T-helper 1 cell treated with Interleukin-12 subunit alpha and Interleukin-12 subunit beta and Interleukin-4 antibody, amounts not matched to agents 30 ng/mL and 1 ng/mL, for 36 hours (primary cell): Measurements from ENCODE around the gene HGFAC. TPM values are rescaled to one million over a fixed set of nuclear protein-coding genes. Genes with fewer than 3 reads are reported as not detected.

Source experiments
- intact Hi-C: fragments of 100-400 bp; cut with micrococcal nuclease; formaldehyde crosslinking; loops from one replicate; pipeline ENCODE4 v1.15.1; 2024
- total RNA-seq: library from RNA; stranded (reverse); gene quantifications from 2 replicates; pipeline ENCODE4 v1.2.3, GENCODE V29; 2022

The HGFAC gene
- total RNA-seq, 1 donor from 2014 or later, result not detected

DNA sequence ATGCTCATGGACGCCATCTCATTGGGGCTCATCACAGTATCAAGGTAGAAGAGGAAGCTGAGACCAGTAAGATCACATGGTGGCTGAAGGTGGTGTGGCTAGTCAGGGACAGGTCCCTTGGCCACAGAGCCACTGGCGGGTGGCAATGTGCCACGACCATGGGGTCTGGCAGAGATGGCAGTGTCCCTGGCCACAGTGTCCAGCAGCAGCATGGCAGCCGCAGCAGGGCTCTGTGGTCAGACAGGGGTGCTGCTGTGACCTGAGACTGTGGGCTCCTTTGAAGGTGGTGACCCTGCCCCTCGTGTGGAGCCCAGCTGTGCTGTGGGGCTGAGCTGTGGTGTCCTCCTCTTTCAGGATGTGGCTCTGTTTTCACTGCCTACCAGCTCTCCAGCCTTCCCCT lies 19.2 kb downstream of the HGFAC start:
- intact Hi-C loops, result no loop called here

DNA sequence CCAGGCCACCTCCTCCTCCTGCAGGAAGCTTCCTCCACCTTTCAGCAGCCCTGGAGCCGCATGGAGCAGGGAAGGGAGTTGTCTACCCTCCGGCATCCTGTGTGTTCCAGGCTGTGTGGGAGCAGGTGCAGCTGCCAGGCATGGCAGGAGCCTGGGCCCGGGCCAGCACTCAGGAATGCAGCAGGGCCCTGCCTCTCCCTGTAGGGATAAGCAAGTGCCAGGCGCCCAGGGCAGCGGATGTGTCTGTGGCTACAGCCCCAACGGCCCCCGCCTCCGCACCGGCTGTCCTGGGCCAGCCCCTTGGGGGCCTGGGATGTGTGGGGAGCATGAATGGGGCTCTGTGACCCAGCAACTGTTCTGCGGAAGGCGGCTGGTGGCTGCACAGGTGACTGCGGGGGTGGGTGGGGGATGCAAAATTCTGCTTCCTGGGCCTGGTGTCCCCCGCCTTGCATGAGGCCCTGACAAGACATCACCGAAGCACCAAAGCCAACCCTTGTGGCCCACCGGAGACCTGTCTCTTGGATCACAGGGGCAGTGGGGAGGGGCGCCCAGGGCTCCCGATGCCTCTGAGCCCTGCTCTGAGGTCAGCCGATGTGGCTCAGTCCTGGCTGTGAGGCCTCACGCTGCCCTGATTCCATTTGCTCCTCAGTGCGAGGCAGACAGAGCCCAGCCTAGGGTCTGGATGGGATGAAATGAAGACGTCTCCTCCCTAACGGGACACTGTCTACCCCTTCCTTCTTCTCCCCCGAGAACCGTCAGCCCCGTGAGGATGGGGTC lies 19.9 kb downstream of the HGFAC start:
- intact Hi-C loops, result no loop called here

DNA sequence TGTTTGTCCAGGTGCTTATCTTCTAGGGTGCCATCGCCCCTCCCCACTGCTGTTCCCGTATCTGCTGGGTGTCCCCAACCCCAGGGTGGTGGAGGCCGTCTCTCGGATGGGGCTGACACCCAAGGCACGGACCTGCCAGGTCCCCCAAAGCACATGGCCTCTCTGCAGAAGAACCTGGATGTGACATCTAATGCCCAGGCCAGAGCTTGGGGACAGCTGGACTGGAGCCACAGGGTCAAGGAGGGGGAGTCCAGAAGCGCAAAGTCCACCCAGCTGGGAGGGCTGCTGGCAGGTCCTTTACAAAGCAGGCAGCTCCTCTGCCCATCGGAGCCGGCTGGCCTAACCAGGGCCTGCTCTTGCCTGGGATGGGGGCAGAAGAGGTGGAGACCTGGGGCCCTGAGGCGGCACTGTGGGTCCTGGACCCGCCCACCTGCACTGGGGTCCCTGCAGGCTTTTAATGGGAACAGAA lies 20.6 kb downstream of the HGFAC start:
- intact Hi-C loops, result no loop called here

DNA sequence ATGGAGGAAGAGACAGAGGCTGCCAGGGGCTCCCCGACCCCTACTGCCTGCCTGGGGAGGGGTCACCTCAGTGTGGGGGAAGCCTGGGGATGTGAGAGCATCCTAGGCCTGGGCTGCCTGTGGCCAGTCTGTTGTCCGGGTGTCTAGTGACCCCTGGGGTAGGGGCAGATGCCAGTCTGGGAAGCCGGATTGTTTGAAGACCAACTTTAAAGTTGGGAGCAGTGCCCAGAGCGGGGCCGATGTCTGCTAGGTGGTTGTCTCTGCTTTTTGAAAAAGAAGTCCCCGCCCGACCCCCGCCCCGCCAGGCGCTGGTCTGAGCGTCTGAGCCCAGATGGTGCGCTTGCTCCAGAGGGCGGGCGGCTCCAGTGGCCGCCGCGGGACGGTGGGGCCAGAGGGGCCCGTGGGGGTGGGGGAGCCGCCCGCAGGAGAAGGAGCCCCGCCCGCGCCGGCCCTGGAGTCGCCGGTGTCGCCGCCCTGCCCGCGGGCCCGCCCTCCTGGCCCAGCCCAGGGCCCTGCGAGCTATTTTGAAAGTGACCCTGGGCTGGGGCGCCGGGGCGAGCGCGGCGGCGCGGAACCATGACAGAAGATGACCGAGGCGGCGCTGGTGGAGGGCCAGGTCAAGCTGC lies 21.1 kb downstream of the HGFAC start, which contains the start of gene DOK7:
DOK7 (plus strand) TSS at position 517 of the 626 bp plus-strand sequence; CDS start at position 587, 70 bp downstream.
- intact Hi-C loops, result no loop called here

DNA sequence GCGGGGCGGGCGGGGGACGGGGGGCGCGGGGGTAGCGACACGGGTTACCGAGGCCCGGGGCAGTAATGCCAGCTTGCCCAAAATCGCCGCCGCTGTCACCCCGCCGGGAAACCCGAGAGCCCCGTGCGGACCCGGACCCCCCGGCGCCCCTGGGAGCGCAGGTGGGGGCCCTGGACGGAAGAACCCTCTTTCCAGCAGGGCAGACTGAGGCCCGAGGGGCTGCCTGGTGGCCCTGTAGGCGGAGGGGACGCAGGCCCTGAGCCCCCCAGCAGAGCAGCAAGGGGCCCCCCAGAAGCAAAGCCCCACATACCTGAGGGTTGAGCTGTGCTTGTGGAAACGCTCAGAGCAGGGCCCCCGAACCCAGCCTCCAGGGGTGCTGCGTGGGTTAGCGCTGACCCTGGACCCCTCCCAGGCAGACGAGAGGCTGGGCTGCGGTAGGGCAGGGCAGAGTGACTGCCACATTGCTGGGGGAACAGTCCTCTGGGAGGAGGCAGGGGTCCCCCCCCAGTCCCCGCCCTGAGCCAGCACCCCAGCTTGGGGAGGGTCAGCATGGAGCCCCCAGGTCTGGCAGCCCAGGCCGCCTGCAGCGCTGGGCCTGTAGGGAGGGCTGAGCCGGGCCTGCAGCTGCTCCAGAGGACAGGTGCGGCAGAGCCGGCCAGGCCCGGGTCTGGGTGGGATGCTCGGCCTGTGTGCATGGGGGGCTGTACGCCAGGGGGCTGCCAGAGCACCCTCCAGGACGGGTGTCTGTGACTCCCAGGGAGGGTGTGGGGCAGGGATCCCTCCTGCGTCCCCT lies 22.0 kb downstream of the HGFAC start:
- intact Hi-C loops, result no loop called here

DNA sequence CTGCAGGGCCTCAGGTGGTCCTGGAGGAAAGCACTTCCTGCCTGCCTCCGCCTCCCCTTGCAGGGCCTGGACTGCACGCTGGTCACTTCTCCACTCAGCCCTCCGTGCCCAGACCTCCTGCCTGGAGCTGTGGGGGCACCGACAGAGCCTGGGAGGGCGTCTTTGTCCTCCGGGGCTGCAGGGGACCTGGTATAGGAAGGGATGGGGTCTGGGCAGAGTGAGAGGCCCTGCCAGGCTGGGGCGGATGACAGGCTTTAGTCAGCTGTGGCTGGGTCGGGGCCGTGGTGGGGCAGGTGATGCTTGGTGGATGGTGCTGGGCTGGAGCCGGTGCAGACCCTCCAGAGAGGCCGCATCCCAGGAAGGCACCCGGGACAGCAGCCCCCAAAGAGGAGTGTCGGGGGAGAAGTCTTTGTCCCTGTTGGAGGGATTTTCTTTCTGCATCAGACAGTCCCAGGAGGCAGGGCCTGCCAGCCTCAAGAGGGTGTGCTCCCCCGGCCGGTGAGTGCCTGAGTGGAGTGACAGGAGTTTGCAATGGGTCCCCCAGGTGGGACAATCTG lies 22.7 kb downstream of the HGFAC start:
- intact Hi-C loops, result no loop called here

DNA sequence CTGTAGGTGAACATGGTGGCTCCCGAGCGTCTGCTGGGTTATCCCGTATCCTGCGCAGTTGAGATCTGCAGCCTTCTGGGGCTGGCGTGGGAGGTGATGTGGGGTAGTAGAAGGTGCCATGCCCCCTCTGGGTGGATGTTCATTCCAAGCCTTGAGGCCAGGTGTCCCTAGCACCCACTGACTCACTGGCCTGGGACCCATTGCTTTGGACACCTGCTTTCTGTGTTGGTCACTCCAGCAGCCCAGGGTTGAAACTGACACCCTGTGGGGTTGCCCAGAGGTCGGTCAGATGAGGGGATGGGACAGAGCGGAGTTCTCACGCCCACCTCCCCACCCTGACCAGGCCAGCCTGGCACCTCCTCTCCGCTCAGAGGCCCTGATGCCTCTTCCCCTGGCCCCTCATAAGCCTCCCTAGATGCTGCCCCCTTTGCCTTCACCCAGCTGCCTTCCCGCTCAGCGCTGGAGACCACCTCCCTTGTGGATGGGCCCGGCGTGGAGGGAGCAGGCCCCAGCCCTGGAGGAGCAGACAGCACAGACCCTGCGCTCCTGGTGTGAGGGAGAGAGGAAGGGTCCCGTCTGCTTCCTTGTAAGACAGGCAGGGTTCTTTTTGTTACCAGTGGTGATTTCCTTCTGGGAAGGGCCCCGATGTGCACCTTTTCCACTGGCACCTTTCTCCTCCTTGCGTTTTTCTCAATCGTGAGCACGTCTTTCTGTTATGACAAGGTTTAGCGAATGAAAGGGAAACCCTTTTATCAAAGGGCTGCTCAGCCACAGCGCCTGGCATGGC lies 23.3 kb downstream of the HGFAC start:
- intact Hi-C loops, result no loop called here

DNA sequence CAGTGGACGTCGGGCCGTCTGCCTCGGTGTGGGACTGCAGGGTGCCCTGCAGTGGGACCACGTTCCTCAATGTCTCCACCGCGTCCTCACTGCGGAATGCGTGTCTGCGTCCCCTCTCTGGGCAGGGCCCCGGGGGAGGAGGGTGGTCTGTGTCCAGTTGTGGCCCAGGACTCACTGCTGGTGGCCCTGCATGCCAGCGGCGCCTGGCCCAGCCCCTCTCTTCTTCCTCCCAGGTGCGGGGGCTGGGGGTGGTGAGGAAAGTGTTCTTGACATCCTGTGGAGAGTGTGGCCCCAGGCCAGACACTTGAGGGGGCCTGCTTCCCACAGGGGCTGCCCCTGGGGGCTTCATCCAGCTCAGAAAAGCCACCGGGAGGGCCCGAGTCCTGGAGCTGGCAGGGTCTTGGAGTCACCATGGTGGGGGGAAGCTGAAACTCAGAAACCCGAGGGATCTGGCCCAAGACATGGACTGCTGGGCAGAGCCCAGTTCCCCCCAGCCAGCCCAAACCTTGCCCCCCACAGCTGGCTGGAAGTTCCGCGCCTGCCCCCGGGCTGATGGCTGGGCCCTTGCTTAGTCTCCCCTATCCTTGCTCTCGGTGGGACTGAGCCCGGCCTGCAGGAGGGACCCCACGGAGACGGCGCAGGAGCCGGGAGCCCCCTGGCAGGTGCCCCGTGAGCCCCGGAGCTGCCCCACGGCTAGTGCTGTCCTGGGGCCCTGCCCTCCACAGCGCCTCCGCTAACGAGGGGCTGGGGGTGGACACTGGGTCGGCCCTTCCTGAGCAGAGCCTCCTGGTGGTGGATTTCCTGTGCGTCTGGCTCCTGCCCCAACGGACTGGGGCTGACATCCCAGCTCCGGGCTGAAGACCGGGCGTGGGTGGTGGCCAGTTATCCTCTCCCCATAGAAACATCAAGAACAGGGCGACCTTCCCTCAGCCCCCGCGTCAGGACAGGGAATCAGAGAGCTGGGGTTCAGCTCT lies 24.2 kb downstream of the HGFAC start:
- intact Hi-C loops, result no loop called here

DNA sequence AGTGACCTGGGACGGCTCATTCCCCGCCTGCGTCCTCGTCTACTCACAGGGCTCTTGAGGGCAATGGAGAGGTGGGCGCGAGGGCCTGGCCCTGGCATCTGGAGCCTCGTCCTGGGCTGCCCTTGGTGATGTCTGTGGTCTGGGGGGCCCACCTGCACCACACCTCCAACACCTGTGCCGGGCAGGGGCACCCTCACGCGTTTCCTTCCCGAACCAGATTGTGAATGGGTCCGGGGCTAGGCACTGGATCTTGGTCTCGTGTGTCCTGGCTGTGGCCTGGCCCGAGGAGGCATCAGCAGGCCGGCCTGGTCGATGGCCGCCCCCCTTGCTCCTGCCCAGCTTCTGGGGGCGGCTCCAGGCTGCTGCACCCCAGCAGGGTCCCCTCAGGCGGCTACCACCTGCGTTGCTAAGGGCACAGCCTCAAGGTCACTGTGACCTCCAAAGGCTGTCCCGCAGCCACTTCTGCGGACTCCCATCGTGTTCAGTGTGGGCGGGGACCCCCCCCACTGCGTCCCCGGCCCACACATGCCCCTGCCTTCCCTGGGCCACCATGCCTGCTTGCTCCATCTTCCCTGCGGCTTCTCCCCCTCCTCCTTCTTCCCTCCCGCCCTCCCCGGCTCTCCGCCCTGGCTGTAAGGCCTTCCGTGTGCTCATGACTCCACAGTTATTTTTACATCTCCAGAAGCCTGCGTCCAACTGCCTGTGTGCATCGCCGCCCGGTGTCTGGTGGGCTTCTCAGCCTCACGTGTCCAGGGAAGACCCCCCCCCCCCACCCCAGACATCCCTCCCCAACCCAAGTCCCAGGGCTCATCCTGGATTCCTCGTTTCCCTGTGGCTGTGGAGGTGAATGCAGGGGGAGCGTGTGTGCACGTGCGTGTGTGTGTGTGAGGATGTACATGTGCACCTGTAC lies 25.2 kb downstream of the HGFAC start:
- intact Hi-C loops, result no loop called here

DNA sequence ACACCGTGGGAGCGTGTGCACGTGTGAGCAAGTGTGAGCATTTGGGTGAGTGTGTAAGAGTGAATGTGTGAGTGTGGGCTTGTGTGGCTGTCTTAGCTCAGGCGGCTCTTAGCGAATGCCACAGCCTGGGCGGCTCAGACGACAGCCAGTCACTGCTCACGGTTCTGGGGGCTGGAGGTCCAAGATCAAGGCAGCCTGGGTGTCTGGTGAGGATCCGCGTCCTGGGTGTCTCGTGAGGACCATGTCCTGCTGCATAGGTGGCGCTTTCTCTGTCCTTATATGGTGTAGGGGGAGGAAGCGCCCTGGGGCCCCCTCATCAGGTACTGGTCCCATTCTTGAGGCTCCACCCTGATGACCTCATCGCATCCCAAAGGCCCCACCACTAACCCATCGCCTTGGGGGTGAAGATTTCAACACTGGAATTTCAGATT lies 25.8 kb downstream of the HGFAC start:
- intact Hi-C loops, result no loop called here

DNA sequence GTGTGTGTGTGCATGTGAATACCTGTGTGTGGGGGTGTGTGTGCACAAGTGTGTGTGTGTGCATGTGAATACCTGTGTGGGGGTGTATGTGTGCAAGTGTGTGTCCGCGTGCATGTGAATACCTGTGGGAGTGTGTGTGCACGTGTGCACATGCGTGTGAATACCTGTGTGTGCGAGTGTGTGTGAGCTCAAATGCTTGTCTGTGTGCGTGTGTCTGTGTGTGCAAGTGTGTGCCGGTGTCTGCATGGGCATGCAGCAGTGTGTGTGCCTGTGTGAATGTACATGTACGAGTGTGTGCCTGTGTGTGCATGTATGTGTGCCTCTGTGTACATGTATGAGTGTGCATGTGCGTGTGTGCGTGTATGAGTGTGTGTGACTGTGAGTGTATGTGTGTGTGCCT lies 26.4 kb downstream of the HGFAC start:
- intact Hi-C loops, result no loop called here

DNA sequence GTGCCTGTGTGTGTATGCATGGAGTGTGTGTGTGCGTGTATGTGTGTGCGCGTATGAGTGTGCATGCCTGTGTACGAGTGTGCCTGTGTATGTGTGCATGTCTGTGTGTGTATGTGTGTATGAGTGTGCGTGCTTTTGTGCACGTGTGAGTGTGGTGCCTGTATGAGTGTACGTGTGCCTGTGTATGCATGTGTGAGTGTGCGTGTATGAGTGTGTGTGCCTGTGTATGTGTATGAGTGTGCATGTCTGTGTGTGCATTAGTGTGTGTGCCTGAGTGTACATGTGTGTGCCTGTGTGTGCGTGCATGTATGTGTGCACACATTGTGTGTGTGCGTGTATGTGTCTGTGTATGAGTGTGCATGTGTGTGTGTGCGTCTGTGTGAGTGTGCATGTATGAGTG lies 27.0 kb downstream of the HGFAC start:
- intact Hi-C loops, result no loop called here

DNA sequence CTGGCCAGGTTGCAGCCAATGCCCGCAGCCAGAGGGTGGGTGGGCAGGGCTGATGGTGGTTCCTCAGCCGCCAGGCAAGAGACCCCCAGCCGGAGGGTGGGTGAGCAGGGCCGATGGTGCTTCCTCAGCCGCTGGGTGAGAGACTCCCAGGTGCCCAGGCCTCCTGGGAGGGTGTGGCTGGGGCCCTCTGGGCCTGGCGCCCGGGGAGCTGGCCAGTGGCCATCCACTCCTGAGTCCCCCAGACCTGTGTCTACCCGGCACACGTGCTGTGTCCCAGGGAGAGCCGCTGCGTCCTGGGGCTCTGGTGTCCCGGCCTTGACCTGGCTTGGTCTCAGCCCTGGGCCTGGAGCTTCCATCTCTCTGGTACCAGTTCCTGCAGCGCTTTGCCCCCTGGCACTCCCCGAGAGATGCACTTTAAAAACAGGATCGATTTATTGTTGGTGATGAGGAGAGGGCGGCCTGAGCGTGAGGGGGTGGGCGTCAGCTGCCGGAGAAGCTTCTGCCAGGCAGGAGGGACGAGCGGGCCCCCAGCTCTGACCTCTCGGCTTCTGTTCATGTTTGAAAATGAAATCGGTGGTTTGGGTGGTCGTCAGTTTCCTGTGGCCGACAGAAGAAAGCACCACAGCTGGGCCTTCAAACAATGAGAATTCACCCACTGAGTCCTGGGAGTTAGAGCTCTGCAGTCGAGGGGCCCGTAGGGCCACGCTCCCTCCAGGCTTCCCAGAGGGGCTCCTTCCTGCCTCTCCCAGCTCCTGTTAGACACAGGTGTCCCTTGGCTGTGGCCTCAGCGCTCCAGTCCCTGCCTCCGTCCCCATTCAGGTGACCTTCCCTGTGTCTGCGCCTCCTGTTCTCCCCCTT lies 27.8 kb downstream of the HGFAC start:
- intact Hi-C loops, result no loop called here

DNA sequence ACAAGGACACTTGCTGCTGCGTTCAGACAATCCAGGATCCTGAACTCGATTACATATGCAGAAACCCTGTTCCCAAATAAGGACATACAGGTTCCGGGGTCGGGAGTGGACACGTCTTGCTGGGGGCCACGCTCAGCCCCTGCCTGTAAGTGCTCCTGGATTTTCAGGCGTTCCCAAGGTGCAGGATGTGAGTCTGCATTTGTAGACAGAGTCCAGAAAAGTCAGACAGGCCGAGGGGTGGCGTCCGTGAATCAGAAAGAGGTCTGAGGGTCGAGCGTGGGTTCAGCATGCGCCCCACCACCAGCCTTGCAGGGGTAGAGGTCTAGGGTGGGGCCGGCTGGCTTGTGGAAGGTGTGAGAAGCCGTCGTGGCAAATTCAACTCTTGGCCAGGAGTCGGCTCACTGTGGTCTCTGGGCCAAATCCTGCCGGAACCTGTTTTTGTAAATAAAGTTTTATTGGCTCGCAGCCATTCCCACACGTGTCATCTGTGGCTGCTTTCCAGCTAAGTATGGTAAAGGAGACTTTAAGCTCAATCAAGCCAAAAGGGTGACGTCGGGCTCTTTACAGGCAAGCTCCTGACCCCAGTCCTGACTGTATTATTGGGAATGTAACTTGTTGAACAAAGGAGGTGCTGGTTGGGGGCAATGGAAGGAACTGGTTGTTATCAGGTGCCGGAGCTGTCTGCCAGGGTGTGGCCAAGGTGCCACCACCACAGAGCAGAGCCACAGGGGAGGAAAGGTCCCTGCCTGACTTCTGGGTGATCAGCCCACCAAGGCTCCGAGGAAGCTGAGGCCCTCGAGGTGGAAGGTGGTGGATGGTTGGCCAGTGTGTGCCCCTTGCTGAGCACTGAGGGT lies 28.7 kb downstream of the HGFAC start:
- intact Hi-C loops, result no loop called here

DNA sequence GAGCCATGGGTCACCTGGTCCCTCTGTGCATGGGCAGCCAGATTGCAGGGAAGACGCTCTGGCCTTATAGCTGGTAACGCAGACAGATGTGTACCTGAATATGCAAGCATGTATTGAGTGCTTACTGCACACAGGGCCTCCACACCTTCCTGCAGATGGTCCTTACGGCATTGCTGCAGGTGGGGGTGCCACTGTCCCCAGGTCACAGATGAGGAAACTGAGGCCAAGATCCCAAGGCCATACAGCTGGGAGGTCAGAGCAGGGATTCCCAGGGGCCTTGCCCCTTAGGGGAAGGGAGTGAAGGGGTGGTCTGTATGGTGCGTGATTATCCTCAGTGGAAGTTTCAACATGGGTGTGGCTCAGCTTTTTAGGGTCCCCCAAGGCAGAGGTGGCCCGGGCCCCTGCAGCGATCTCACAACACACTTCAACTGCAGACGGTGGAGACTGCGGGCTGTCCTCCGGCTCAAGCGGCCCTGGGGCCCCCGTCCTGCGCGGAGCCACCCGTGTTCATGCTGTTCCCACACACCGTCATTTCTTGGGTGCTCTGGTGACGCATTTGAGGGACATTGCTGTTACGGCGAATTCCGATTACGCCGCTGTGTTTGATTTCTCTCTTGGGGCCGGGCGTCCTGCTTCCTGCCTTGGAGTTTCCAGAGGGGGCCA lies 29.5 kb downstream of the HGFAC start:
- intact Hi-C loops, result no loop called here

DNA sequence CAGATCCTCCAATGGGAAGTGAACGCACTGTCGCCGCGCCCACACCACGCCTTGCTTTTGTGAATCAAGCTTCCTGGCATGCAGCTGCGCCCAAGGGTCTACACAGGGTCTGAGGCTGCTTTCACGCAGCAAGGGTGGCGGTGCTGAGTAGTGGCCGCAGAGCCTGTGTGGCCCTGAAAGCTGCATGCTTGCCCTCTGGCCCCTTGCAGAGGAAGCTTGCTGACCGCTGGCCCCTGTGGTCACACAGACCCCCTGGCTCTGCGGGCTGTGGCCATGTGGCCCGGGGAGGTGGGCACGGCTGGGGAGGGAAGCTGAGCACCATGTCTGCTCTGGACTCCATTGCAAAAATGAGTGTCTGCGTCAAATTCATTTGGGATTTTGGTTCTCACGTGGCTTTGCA lies 30.1 kb downstream of the HGFAC start:
- intact Hi-C loops, result no loop called here
